ENCODE data around the gene MT1H. TPM values are rescaled to one million over a fixed set of nuclear protein-coding genes. Genes with fewer than 3 reads are reported as not detected.

Gene MT1H
- total and polyA plus RNA-seq, 9 of the 15 experiments (the other 6 are each of a cell fraction or from before 2014, with no cell fraction given) = 0.13 to 0.37 TPM; not detected in 7

DNA sequence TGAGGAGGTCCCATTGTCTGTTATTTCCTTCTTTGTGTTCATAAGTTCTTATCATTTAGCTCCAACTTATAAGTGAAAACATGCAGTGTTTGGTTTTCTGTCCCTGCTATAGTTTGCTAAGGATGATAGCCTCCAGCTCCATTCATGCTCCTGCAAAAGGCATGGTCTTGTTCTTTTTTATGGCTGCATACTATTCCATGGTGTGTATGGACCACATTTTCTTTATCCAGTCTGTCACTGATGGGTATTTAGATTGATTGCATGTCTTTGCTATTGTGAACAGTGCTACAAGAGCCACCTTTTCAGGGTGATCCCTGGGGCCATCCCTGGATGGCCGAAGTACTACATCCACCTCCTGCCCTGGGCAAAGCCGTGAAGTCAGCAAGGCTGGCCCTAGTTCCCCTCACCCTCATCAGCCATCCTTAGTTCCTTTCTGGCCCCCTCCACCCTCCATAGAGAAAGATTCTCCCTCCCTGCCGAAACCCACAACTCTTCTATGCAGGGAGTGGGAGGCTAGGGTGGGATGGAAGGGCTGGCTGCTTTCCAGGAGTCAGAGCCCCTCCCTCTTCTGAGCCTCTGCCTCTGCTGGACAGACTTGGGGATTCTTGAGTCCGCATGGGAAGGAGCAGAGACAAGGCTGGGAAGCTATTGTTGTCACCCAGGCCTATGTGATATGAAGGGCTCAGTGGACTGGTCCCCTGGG is 21.0 kb downstream of the MT1H start:
- BruUV-seq (replicated peaks) = no TSS peak
- ChIA-PET CTCF (ENCODE audit: low intra/inter-chr PET ratio) (no interaction called here), POLR2A (no interaction called here)
- Histone ChIP-seq H3K9me1 (ENCODE audit: control insufficient read depth, insufficient read depth, low read length) (no peaks in the 10 kb centered on the region), H3K79me2 (ENCODE audit: control insufficient read depth, insufficient read depth, low read length) (no peaks in the 10 kb centered on the region), H3K4me1 (replicated peaks in 1 of 2; ENCODE audit: control insufficient read depth in 2 of 2, insufficient read depth in 2 of 2, low read length in 2 of 2) (no peaks in the 10 kb centered on the region; a peak in 1 of 5 replicates), H2AFZ (ENCODE audit: low read depth, low read length) (no peak overlapping the region), H3K4me3 (no peak overlapping the region), H3K4me2 (ENCODE audit: insufficient read depth, low read length) (no peak overlapping the region), H3K27me3 (ENCODE audit: control insufficient read depth in 2 of 2, insufficient read depth in 2 of 2, low read length in 2 of 2) (peaks cover 7 to 42% of the 10 kb centered on the region in 2 experiments; a peak in 4 of 5 replicates), H3K27ac (ENCODE audit: extremely low read depth, low read depth, low read length) (no peak overlapping the region), H3K9ac (ENCODE audit: insufficient read depth in 1 of 2, low read depth in 2 of 2, low read length in 2 of 2) (no peak overlapping the region), H4K20me1 (replicated peaks; ENCODE audit: control insufficient read depth, insufficient read depth, low read length) (no peaks in the 10 kb centered on the region), H3K36me3 (ENCODE audit: control insufficient read depth, insufficient read depth, low read length) (no peaks in the 10 kb centered on the region), H3K9me3 (replicated peaks; ENCODE audit: control insufficient read depth, insufficient read depth, low read depth, low read length) (no peaks in the 10 kb centered on the region)
- ATAC-seq = no peak
- in situ Hi-C loops (cut with MboI) (no loop called here), intact Hi-C loops (cut with micrococcal nuclease) (no loop called here)
- WGBS (ENCODE audit: insufficient coverage, low coverage, missing lambda C conversion rate) = 17% methylated on average over 4 of the region's 4 CpGs
- no peak for FAIRE-seq
- no peak for DNase-seq (ENCODE audit: extremely low read depth in 1 of 4, low spot score in 3 of 4)
- TF ChIP-seq BCOR (IDR thresholded peaks at IDR 0.05) (no peak), NFIC (IDR thresholded peaks at IDR 0.05) (peak; percentile 21; the same call in 1 of the 2 replicates), NFXL1 (CRISPR knock-in tag; IDR thresholded peaks at IDR 0.05) (no peak), RBM17 (IDR thresholded peaks at IDR 0.05; ENCODE audit: borderline replicate concordance, low read depth, low read length) (no peak), PREB (CRISPR knock-in tag; IDR thresholded peaks at IDR 0.05) (no peak), ZNF75A (CRISPR knock-in tag; IDR thresholded peaks at IDR 0.05) (no peak), MTA1 (IDR thresholded peaks at IDR 0.05; ENCODE audit: borderline replicate concordance) (no peak), BDP1 (IDR thresholded peaks at IDR 0.05; ENCODE audit: insufficient read depth, insufficient read length) (no peak), HBP1 (CRISPR knock-in tag; IDR thresholded peaks at IDR 0.05) (no peak), NR2C2 (CRISPR knock-in tag; IDR thresholded peaks at IDR 0.05) (no peak), NR2C2 (tag; IDR thresholded peaks at IDR 0.05) (no peak), ZNF146 (CRISPR knock-in tag; IDR thresholded peaks at IDR 0.05; ENCODE audit: unreplicated experiment) (peak; percentile 92), ZC3H11A (IDR thresholded peaks at IDR 0.05; ENCODE audit: low read depth, low read length) (no peak)
- TF ChIP-seq, protein P1, sequence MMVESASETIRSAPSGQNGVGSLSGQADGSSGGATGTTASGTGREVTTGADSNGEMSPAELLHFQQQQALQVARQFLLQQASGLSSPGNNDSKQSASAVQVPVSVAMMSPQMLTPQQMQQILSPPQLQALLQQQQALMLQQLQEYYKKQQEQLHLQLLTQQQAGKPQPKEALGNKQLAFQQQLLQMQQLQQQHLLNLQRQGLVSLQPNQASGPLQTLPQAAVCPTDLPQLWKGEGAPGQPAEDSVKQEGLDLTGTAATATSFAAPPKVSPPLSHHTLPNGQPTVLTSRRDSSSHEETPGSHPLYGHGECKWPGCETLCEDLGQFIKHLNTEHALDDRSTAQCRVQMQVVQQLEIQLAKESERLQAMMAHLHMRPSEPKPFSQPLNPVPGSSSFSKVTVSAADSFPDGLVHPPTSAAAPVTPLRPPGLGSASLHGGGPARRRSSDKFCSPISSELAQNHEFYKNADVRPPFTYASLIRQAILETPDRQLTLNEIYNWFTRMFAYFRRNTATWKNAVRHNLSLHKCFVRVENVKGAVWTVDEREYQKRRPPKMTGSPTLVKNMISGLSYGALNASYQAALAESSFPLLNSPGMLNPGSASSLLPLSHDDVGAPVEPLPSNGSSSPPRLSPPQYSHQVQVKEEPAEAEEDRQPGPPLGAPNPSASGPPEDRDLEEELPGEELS (CRISPR knock-in tag; IDR thresholded peaks at IDR 0.05; ENCODE audit: borderline replicate concordance) = no peak
- TF ChIP-seq, protein P2, sequence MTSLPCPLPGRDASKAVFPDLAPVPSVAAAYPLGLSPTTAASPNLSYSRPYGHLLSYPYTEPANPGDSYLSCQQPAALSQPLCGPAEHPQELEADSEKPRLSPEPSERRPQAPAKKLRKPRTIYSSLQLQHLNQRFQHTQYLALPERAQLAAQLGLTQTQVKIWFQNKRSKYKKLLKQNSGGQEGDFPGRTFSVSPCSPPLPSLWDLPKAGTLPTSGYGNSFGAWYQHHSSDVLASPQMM (CRISPR knock-in tag; IDR thresholded peaks at IDR 0.05) = no peak

Measured in K562 (cell line).